Lung (tissue), 12 donors: ENCODE data around the gene ZC3H10. TPM values are rescaled to one million over a fixed set of nuclear protein-coding genes. Genes with fewer than 3 reads are reported as not detected.
A peak's percentile ranks its signal among the peaks of the same experiment; 100 is the strongest.

Source experiments
- ATAC-seq: fragments of 200-7000 bp; cut with Tn5 transposase; one replicate; pipeline ENCODE4 v1.9.1; 2020; ENCODE audit warnings: moderate number of reproducible peaks; ENCODE audit not compliant: insufficient read depth, low FRiP score
- DNase-seq, 3 donors: peaks; one replicate each; pipeline ENCODE4 v3.0.0-alpha.2; 2013 to 2017
- H3K27ac ChIP-seq, 2 donors: one replicate each; pipeline ENCODE4 v1.5.1; 2013; ENCODE audit warnings: mild to moderate bottlenecking in 2 of 2, moderate library complexity in 2 of 2, control low read depth in 1 of 2, inconsistent platforms in 1 of 2, low read depth in 1 of 2, low read length in 1 of 2
- H3K27me3 ChIP-seq, 3 donors: one replicate each; pipeline ENCODE4 v1.5.1; 2013; ENCODE audit warnings: low read length in 2 of 3; ENCODE audit not compliant: control insufficient read depth in 3 of 3, insufficient read depth in 3 of 3
- H3K36me3 ChIP-seq, 4 donors: one replicate each; pipeline ENCODE4 v1.5.1; 2013; ENCODE audit warnings: low read length in 4 of 4, mild to moderate bottlenecking in 1 of 4, moderate library complexity in 1 of 4; ENCODE audit not compliant: control insufficient read depth in 4 of 4, insufficient read depth in 4 of 4
- H3K4me1 ChIP-seq, 5 donors: one replicate each; pipeline ENCODE4 v1.5.1; 2013; ENCODE audit warnings: low read length in 5 of 5, mild to moderate bottlenecking in 2 of 5, moderate library complexity in 1 of 5; ENCODE audit not compliant: control insufficient read depth in 5 of 5, insufficient read depth in 5 of 5
- H3K4me3 ChIP-seq: one replicate; pipeline ENCODE4 v1.5.1; 2013; ENCODE audit warnings: mild to moderate bottlenecking, control low read depth, moderate library complexity
- H3K9ac ChIP-seq, 2 donors: one replicate each; pipeline ENCODE4 v1.5.1; 2013; ENCODE audit warnings: low read length in 2 of 2, control low read depth in 1 of 2; ENCODE audit not compliant: insufficient read depth in 1 of 2
- H3K9me3 ChIP-seq, 4 donors: one replicate each; pipeline ENCODE4 v1.5.1; 2013; ENCODE audit warnings: low read length in 3 of 4, mild to moderate bottlenecking in 1 of 4, moderate library complexity in 1 of 4; ENCODE audit not compliant: control insufficient read depth in 4 of 4, insufficient read depth in 3 of 4
- CTCF ChIP-seq: IDR thresholded peaks from 2 replicates; pipeline ENCODE4 v1.5.1; 2012; ENCODE audit warnings: mild to moderate bottlenecking; ENCODE audit errors: control extremely low read depth, extremely low read depth
- WGBS, 2 donors: extraction: QIAGEN DNeasy Blood & Tissue Kit; methylation state at CpG; one replicate each; pipeline ENCODE4 v1.1.7; 2013; 5-methylcytosine and 5-hydroxymethylcytosine counted together
- polyA plus RNA-seq, 2 donors: library from polyadenylated mRNA; stranded (reverse); fragments of 200-250 nt; gene quantifications; one replicate each; pipeline ENCODE4 v1.2.1, GENCODE V29; 2013
- total RNA-seq, 2 donors: library from RNA; depleted of rRNA in 1 of 2; stranded (reverse); fragments of >200 nt in 1 of 2; gene quantifications; one replicate each; pipeline ENCODE4 v1.2.1, GENCODE V29; 2014 to 2021
- donor health status: control.
- donor health status: control.
- donor health status: Bipolar disorder and iron deficiency.
- donor health status: healthy.
- donor health status: DM: yes; HTN: yes; CAD: no.

The ZC3H10 gene
- total and polyA plus RNA-seq, 4 donors: 2.5 to 7.9 (median 3.3) TPM

DNA sequence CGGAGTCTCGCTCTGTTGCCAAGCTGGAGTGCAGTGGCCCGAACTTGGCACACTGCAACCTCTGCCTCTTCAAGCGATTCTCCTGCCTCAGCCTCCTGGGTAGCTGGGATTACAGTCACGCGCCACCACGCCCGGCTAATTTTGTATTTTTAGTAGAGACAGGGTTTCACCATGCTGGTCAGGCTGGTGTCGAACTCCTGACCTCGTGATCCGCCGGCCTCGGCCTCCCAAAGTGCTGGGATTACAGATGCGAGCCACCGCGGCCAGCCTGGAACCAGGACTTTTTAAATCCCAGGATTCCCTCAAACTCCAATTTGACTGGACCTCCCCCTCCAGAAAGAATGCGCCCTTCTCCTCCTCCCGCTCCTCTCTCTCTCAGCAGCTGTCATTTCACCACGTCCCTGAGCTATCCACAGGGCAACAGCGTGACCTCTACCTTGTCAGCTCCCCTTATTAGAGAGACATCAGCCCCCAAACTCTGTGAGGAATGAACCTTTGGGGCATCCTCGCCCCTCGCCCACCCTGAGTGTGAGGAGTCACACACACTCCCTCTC, 12.0 kb downstream of the ZC3H10 start:
- 60 to 66% methylated on average over 22 of the region's 22 CpGs for WGBS, 2 donors
- Histone ChIP-seq H3K9ac (no peak overlapping the region), H3K4me1 (peaks cover 0 to 27% (median 12%) of the 10 kb centered on the region in 5 donors), H3K36me3 (peaks cover 14 to 41% (median 32%) of the 10 kb centered on the region in 4 donors), H3K27ac (peak overlapping the region in 1 of 2 donors; percentile 35), H3K4me3 (no peak overlapping the region), H3K27me3 (no peaks in the 10 kb centered on the region), H3K9me3 (no peaks in the 10 kb centered on the region)
- TF ChIP-seq CTCF: no peak
- DNase-seq: no peak
- no peak for ATAC-seq

DNA sequence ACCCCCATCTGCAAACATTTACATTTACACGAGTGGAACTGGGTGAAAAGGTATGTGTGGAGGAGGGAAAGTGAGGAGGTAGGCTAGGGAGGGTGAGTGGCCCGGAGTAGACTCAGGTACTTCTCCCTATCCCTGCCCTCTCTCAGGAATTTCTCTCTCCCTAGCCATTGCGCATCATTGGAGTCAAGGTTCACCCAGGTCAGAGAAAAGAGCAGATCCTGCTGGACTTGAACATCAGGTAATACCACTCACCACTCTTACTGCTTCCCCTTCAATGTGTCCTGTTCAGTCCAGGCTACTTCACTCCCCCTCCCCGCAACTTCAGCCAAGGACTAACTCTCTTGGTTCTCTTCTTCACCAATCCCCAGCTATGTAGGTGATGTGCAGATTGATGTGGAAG, 12.8 kb downstream of the ZC3H10 start:
- Histone ChIP-seq H3K36me3 (peaks cover 14 to 41% (median 32%) of the 10 kb centered on the region in 4 donors), H3K9ac (no peak overlapping the region)
- TF ChIP-seq CTCF: no peak

DNA sequence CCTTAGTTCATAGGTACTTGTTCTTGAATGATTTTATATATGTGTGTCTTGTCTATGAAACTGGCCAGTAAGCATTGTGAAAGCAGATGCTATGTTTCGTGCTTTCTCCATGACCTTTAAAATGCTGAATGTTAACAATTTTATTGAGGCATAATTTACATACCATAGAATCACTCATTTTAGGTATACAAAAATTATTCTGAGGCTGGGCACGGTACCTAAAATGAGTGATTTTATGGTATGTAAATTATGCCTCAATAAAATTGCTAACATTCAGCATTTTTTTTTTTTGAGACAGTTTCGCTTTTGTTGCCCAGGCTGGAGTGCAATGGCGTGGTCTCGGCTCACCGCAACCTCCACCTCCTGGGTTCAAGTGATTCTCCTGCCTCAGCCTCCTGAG, 16.8 kb downstream of the ZC3H10 start:
- Histone ChIP-seq H3K9ac (no peak overlapping the region), H3K4me1 (peaks cover 0 to 3% (median 0%) of the 10 kb centered on the region in 5 donors), H3K4me3 (no peak overlapping the region), H3K27ac (no peak overlapping the region), H3K36me3 (peaks cover 24 to 65% (median 62%) of the 10 kb centered on the region in 4 donors), H3K9me3 (no peaks in the 10 kb centered on the region), H3K27me3 (no peaks in the 10 kb centered on the region)
- 96 to 97% methylated on average over 6 of the region's 6 CpGs for WGBS, 2 donors
- no peak for ATAC-seq
- DNase-seq: no peak
- no peak for TF ChIP-seq CTCF

More for the DNA sequence above, 12.8 kb downstream of the ZC3H10 start:
- 84 to 99% methylated on average over 4 of the region's 4 CpGs for WGBS, 2 donors
- peaks cover 0 to 24% (median 12%) of the 10 kb centered on the region in 5 donors for H3K4me1 ChIP-seq
- no peaks in the 10 kb centered on the region for H3K27me3 ChIP-seq
- H3K27ac ChIP-seq: no peak overlapping the region
- no peaks in the 10 kb centered on the region for H3K9me3 ChIP-seq
- ATAC-seq (no peak), DNase-seq (no peak)
- H3K4me3 ChIP-seq: no peak overlapping the region
